ENCODE measurements around the gene PLPP4. TPM values are rescaled to one million over a fixed set of nuclear protein-coding genes. Genes with fewer than 3 reads are reported as not detected.

Gene PLPP4
- total and polyA plus RNA-seq, 3 donors from 2014 or later: 12.6 to 65.8 (median 21.9) TPM

- Histone ChIP-seq H3K4me1 (no peaks in the 10 kb centered on the region), H3K27ac (no peak overlapping the region), H3K9me3 (no peaks in the 10 kb centered on the region), H3K27me3 (no peaks in the 10 kb centered on the region), H3K36me3 (ENCODE audit: low read depth, missing control alignments) (no peaks in the 10 kb centered on the region), H3K4me3 (no peak overlapping the region)
- TF ChIP-seq POLR2A (IDR thresholded peaks at IDR 0.05) (no peak), CTCF (IDR thresholded peaks at IDR 0.05) (no peak)
- DNase-seq: no peak
- WGBS, 2 donors: 87 to 90% methylated on average over 3 of the region's 3 CpGs
- intact Hi-C loops (cut with DNase I; ENCODE audit: low total_unique reads): no loop called here
Observed at GRCh38 chr10:120521880-120522279, 64.9 kb downstream of the PLPP4 start.

- TF ChIP-seq CTCF (IDR thresholded peaks at IDR 0.05): no peak
- Histone ChIP-seq H3K27me3 (no peaks in the 10 kb centered on the region), H3K27ac (no peak overlapping the region), H3K36me3 (ENCODE audit: low read depth, missing control alignments) (no peaks in the 10 kb centered on the region), H3K4me3 (peak overlapping the region in 1 of 2 donors; percentile 18), H3K4me1 (no peaks in the 10 kb centered on the region), H3K9me3 (no peaks in the 10 kb centered on the region)
- intact Hi-C loops (cut with DNase I; ENCODE audit: low total_unique reads): no loop called here
- WGBS, 2 donors: 53 to 70% methylated on average over 3 of the region's 3 CpGs
- no peak for DNase-seq
Observed at GRCh38 chr10:120527691-120528090, 70.7 kb downstream of the PLPP4 start.

DNA sequence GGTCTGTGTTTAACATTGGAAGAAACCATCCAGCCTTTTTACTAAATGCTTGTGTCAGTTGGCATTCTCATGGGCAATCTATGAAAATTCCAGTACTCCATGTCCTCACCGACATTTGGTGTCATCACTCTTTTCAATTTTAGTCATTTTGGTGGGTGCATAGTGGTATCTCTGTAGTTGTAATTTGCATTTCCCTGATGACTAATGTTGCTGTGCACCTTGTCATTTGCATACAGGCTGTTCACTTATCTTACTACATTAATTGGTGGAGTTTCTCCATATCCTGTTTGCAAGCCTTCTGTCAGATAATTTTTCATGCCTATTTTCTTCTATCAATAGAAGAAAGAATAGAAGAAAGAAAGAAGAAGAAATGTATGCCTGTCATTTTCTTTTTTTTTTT is 73.7 kb downstream of the PLPP4 start:
- intact Hi-C loops (cut with DNase I; ENCODE audit: low total_unique reads): no loop called here
- no peaks in the 10 kb centered on the region for H3K4me1 ChIP-seq
- no peaks in the 10 kb centered on the region for H3K9me3 ChIP-seq
- 95 to 100% methylated on average over 1 of the region's 1 CpG for WGBS, 2 donors
- no peak for DNase-seq
- H3K36me3 ChIP-seq (ENCODE audit: low read depth, missing control alignments): no peaks in the 10 kb centered on the region
- no peaks in the 10 kb centered on the region for H3K27me3 ChIP-seq
- H3K27ac ChIP-seq: no peak overlapping the region
- TF ChIP-seq CTCF (IDR thresholded peaks at IDR 0.05) (no peak), POLR2A (IDR thresholded peaks at IDR 0.05) (no peak)
- H3K4me3 ChIP-seq: no peak overlapping the region

GRCh38 chr10:120538091-120538490 is 81.1 kb downstream of the PLPP4 start:
- 60 to 77% methylated on average over 2 of the region's 2 CpGs for WGBS, 2 donors

More at GRCh38 chr10:120538091-120538490, 81.1 kb downstream of the PLPP4 start:
- no peak for TF ChIP-seq POLR2A (IDR thresholded peaks at IDR 0.05)
- TF ChIP-seq CTCF (IDR thresholded peaks at IDR 0.05): no peak
- intact Hi-C loops (cut with DNase I; ENCODE audit: low total_unique reads): no loop called here
- H3K27ac ChIP-seq: no peak overlapping the region
- no peak overlapping the region for H3K4me3 ChIP-seq
- H3K27me3 ChIP-seq: no peaks in the 10 kb centered on the region
- no peak for DNase-seq
- no peaks in the 10 kb centered on the region for H3K9me3 ChIP-seq
- no peaks in the 10 kb centered on the region for H3K4me1 ChIP-seq
- no peaks in the 10 kb centered on the region for H3K36me3 ChIP-seq (ENCODE audit: low read depth, missing control alignments)
